Endothelial cell of umbilical vein (primary cell): ENCODE data around the gene PIK3R2. TPM values are rescaled to one million over a fixed set of nuclear protein-coding genes. Genes with fewer than 3 reads are reported as not detected.

Source experiments
- BruUV-seq: library from RNA; stranded (reverse); fragments of 400-500 nt; replicated peaks from 2 replicates; lab custom pipeline; 2021; lab: Mats Ljungman, UMichigan
- CTCF ChIA-PET: fragments of 300-600, 350-600 bp; sonication (Branson Sonifier 250); formaldehyde crosslinking; loops from one replicate; lab custom pipeline; 2021; ENCODE audit warnings: antibody characterized with exemption, inconsistent platforms; lab: Charles Lee
- POLR2A ChIA-PET: fragments of 300-600, 350-600 bp; sonication (Branson Sonifier 250); formaldehyde crosslinking; loops from one replicate; lab custom pipeline; 2021; ENCODE audit warnings: antibody characterized with exemption, inconsistent platforms; lab: Charles Lee
- DNase-seq: peaks from one replicate; pipeline ENCODE4 v3.0.0-alpha.2; 2011; ENCODE audit warnings: low read depth, low spot score
- FAIRE-seq: peaks from 2 replicates; lab custom pipeline; 2011; peaks lifted over from hg19 to GRCh38; lab: Jason Lieb, UNC
- H2AFZ ChIP-seq: 2 replicates; pipeline ENCODE4 v1.6.0; 2012; ENCODE audit warnings: low read depth, low read length, control low read depth, inconsistent platforms
- H3K27ac ChIP-seq: 2 replicates; pipeline ENCODE4 v1.5.1; 2011; ENCODE audit warnings: low read depth, mild to moderate bottlenecking, control low read depth, low read length, moderate library complexity; ENCODE audit not compliant: insufficient read depth
- H3K27me3 ChIP-seq, 2 experiments: 2 replicates each; pipeline versions ENCODE4 v1.6.0 to v1.6.1; 2011; ENCODE audit warnings: low read length in 2 of 2, mixed read lengths in 1 of 2; ENCODE audit not compliant: control insufficient read depth in 2 of 2, insufficient read depth in 2 of 2
- H3K36me3 ChIP-seq, 2 experiments: 2 replicates in 1 of 2; 3 replicates in 1 of 2; pipeline ENCODE4 v1.5.1; 2011; ENCODE audit warnings: low read length in 2 of 2, mild to moderate bottlenecking in 1 of 2, moderate library complexity in 1 of 2; ENCODE audit not compliant: control insufficient read depth in 2 of 2, insufficient read depth in 2 of 2; ENCODE audit errors: extremely low read depth in 1 of 2
- H3K4me1 ChIP-seq: 3 replicates; pipeline ENCODE4 v1.5.1; 2011; ENCODE audit warnings: mild to moderate bottlenecking, low read length; ENCODE audit not compliant: control insufficient read depth, insufficient read depth; ENCODE audit errors: extremely low read depth
- H3K4me2 ChIP-seq: 2 replicates; pipeline ENCODE4 v1.6.1; 2011; ENCODE audit warnings: low read length, control low read depth, mixed read lengths; ENCODE audit not compliant: insufficient read depth
- H3K4me3 ChIP-seq, 3 experiments: fragments of 200-600 bp in 1 of 3; sonication (generic), shearing (Covaris generic) in 1 of 3; replicated peaks in 1 of 3; 2 replicates each; pipeline ENCODE4 v1.5.1; 2011 to 2016; ENCODE audit warnings: control low read depth in 3 of 3, low read length in 3 of 3, mild to moderate bottlenecking in 2 of 3, inconsistent platforms in 1 of 3, low read depth in 1 of 3, moderate library complexity in 1 of 3; ENCODE audit not compliant: insufficient read depth in 1 of 3
- H3K79me2 ChIP-seq: 2 replicates; pipeline ENCODE4 v1.6.0; 2012; ENCODE audit warnings: low read length, inconsistent platforms; ENCODE audit not compliant: control insufficient read depth, insufficient read depth
- H3K9ac ChIP-seq: replicated peaks from 2 replicates; pipeline ENCODE3; 2011; ENCODE audit warnings: low read length, control low read depth; ENCODE audit not compliant: insufficient read depth; ENCODE audit errors: extremely low read depth
- H3K9me1 ChIP-seq: replicated peaks from 3 replicates; pipeline ENCODE4 v1.6.0; 2011; ENCODE audit warnings: mild to moderate bottlenecking, low read length; ENCODE audit not compliant: control insufficient read depth, insufficient read depth; ENCODE audit errors: extremely low read depth
- H3K9me3 ChIP-seq: replicated peaks from 2 replicates; pipeline ENCODE4 v1.5.1; 2012; ENCODE audit warnings: low read length, inconsistent platforms; ENCODE audit not compliant: control insufficient read depth, insufficient read depth
- H4K20me1 ChIP-seq: replicated peaks from 2 replicates; pipeline ENCODE3; 2011; ENCODE audit warnings: mild to moderate bottlenecking, low read length; ENCODE audit not compliant: control insufficient read depth, insufficient read depth; ENCODE audit errors: extremely low read depth
- CTCF ChIP-seq, 2 donors: IDR thresholded peaks; 1 replicate in 1 of 2; 2 replicates in 1 of 2; pipeline ENCODE4 v1.5.1; 2011; ENCODE audit warnings: low read length in 2 of 2, mild to moderate bottlenecking in 2 of 2, moderate library complexity in 2 of 2, control low read depth in 1 of 2, inconsistent platforms in 1 of 2, low read depth in 1 of 2; ENCODE audit not compliant: insufficient read depth in 1 of 2; ENCODE audit errors: extremely low read depth in 1 of 2
- EZH2 ChIP-seq: IDR thresholded peaks from 2 replicates; pipeline ENCODE4 v1.6.1; 2012; ENCODE audit warnings: borderline replicate concordance, low read depth, mild to moderate bottlenecking, moderate library complexity, low read length, inconsistent platforms; ENCODE audit not compliant: severe bottlenecking
- FOS ChIP-seq: IDR thresholded peaks from 2 replicates; pipeline ENCODE4 v1.6.1; 2011; ENCODE audit warnings: mild to moderate bottlenecking, low read length, moderate library complexity, borderline replicate concordance; ENCODE audit not compliant: insufficient read depth
- GATA2 ChIP-seq: IDR thresholded peaks from 2 replicates; pipeline ENCODE4 v1.7.0; 2011; ENCODE audit warnings: low read depth, mild to moderate bottlenecking, moderate library complexity, mixed read lengths, low read length; ENCODE audit not compliant: insufficient read length, insufficient read depth
- JUN ChIP-seq: IDR thresholded peaks from 2 replicates; pipeline ENCODE4 v1.6.1; 2011; ENCODE audit warnings: borderline replicate concordance, low read depth; ENCODE audit not compliant: insufficient read length, insufficient read depth
- MAX ChIP-seq: IDR thresholded peaks from 2 replicates; pipeline ENCODE4 v1.6.1; 2011; ENCODE audit not compliant: insufficient read depth, insufficient read length
- MYC ChIP-seq: IDR thresholded peaks from one replicate; pipeline ENCODE4 v1.6.1; 2011; ENCODE audit warnings: mild to moderate bottlenecking, low read depth, low read length
- POLR2A ChIP-seq: IDR thresholded peaks from 2 replicates; pipeline ENCODE4 v1.6.1; 2012; ENCODE audit warnings: low read depth, mild to moderate bottlenecking, control low read depth, low read length
- POLR2AphosphoS5 ChIP-seq: IDR thresholded peaks from 2 replicates; pipeline ENCODE4 v1.6.1; 2012; ENCODE audit warnings: low read depth, mild to moderate bottlenecking, control low read depth, low read length, moderate library complexity; ENCODE audit not compliant: insufficient read depth
- dilution Hi-C: fragments of 300-500 bp; cut with MboI; formaldehyde crosslinking; loops from one replicate; pipeline ENCODE4 v1.15.0; 2019; ENCODE audit warnings: low sequenced_read_pairs; ENCODE audit not compliant: extremely low pct_ligation_motif_present
- intact Hi-C: fragments of 100-400 bp; cut with micrococcal nuclease; formaldehyde crosslinking; loops from one replicate; pipeline ENCODE4 v1.10.0; 2022
- polyA plus RNA-seq, 4 experiments: library from polyadenylated mRNA; depleted of rRNA in 3 of 4; stranded (reverse) in 3 of 4; unstranded in 1 of 4; fragments of >200 nt; gene quantifications; 2 replicates each; pipeline versions ENCODE4 v1.2.1 to v1.2.3, GENCODE V29; 2011 to 2012; ENCODE audit warnings: missing spikeins in 1 of 4
- total RNA-seq: library from RNA; stranded (reverse); gene quantifications from 2 replicates; pipeline ENCODE4 v1.2.3, GENCODE V29; 2021

The PIK3R2 gene
- total and polyA plus RNA-seq, 2 donors (not counting 3 experiments of a cell fraction or from before 2014, with no cell fraction given), result 8.1 to 15.2 TPM

GRCh38 chr19:18144906-18145305, 8.1 kb upstream of the PIK3R2 start:
- dilution Hi-C loops, result no loop called here
- no peak overlapping the region for H2AFZ ChIP-seq
- no peak overlapping the region for H3K4me2 ChIP-seq
- BruUV-seq, result no TSS peak
- H3K36me3 ChIP-seq, result no peaks in the 10 kb centered on the region
- H3K9me1 ChIP-seq, result no peaks in the 10 kb centered on the region
- no peaks in the 10 kb centered on the region for H3K27me3 ChIP-seq
- H3K9ac ChIP-seq, result no peak overlapping the region
- no peaks in the 10 kb centered on the region for H3K4me1 ChIP-seq
- no peak for DNase-seq
- intact Hi-C loops, result no loop called here
- H4K20me1 ChIP-seq, result no peaks in the 10 kb centered on the region
- TF ChIP-seq MYC, result no peak
- no peak for TF ChIP-seq MAX
- TF ChIP-seq CTCF (IDR thresholded peaks at IDR 0.05; ENCODE audit: extremely low read depth in 1 of 2, insufficient read depth in 1 of 2, low read depth in 1 of 2, low read length in 2 of 2), result no peak
- TF ChIP-seq GATA2, result no peak
- TF ChIP-seq FOS, result no peak
- no peak for TF ChIP-seq POLR2AphosphoS5
- no peak for TF ChIP-seq POLR2A
- no peak for TF ChIP-seq JUN
- no peak for TF ChIP-seq EZH2
- ChIA-PET CTCF (interaction anchor here (1.9 to 2.0 kb wide), 2 partner anchors 23 to 32 kb away, joined by 4 to 9 read pairs; no protein-coding TSS in a partner anchor), POLR2A (no interaction called here)
- FAIRE-seq, result no peak
- H3K9me3 ChIP-seq, result no peaks in the 10 kb centered on the region
- H3K27ac ChIP-seq, result no peak overlapping the region
- no peak overlapping the region for H3K4me3 ChIP-seq
- no peaks in the 10 kb centered on the region for H3K79me2 ChIP-seq
